ENCODE data around the gene CYP19A1.

Gene CYP19A1

DNA sequence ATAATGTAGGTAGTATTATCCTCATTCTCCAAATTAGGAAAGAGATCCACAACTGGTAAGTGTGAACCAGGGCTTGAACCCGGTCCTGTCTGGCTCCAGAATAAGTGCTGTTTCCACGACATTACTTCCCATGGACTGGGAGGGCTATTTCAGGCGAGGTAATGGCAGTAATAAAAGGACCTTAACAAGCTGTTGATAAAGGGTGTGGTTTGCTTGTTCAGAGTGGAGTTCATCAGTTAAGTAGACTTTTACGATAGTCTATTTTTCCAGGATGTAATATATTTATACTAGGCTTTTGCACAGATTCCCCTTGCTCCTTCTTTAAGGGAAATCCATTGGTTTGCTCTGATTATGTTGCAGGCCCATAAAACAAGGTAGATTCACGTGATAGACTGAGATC is 155.3 kb downstream of the CYP19A1 start:
- TF ChIP-seq SIN3A (IDR thresholded peaks at IDR 0.05; ENCODE audit: borderline replicate concordance, insufficient read depth, low read length) (no peak), POLR2AphosphoS5 (IDR thresholded peaks at IDR 0.05; ENCODE audit: low read depth, low read length) (no peak), FOXP2 (optimal IDR thresholded peaks at IDR 0.05; ENCODE audit: borderline replicate concordance, extremely low read depth, extremely low read length, insufficient read depth) (no peak), TAF1 (IDR thresholded peaks at IDR 0.05; ENCODE audit: borderline replicate concordance, insufficient read depth, low read length) (no peak)
- TF ChIP-seq, protein P1, sequence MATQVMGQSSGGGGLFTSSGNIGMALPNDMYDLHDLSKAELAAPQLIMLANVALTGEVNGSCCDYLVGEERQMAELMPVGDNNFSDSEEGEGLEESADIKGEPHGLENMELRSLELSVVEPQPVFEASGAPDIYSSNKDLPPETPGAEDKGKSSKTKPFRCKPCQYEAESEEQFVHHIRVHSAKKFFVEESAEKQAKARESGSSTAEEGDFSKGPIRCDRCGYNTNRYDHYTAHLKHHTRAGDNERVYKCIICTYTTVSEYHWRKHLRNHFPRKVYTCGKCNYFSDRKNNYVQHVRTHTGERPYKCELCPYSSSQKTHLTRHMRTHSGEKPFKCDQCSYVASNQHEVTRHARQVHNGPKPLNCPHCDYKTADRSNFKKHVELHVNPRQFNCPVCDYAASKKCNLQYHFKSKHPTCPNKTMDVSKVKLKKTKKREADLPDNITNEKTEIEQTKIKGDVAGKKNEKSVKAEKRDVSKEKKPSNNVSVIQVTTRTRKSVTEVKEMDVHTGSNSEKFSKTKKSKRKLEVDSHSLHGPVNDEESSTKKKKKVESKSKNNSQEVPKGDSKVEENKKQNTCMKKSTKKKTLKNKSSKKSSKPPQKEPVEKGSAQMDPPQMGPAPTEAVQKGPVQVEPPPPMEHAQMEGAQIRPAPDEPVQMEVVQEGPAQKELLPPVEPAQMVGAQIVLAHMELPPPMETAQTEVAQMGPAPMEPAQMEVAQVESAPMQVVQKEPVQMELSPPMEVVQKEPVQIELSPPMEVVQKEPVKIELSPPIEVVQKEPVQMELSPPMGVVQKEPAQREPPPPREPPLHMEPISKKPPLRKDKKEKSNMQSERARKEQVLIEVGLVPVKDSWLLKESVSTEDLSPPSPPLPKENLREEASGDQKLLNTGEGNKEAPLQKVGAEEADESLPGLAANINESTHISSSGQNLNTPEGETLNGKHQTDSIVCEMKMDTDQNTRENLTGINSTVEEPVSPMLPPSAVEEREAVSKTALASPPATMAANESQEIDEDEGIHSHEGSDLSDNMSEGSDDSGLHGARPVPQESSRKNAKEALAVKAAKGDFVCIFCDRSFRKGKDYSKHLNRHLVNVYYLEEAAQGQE (IDR thresholded peaks at IDR 0.05; ENCODE audit: insufficient read depth in 1 of 2, low read depth in 2 of 2, low read length in 2 of 2), result no peak

GRCh38 chr15:51181905-51182304 is 156.5 kb downstream of the CYP19A1 start:
- TF ChIP-seq TAF1 (IDR thresholded peaks at IDR 0.05; ENCODE audit: borderline replicate concordance, insufficient read depth, low read length), result no peak
- TF ChIP-seq, protein P1 (IDR thresholded peaks at IDR 0.05; ENCODE audit: insufficient read depth in 1 of 2, low read depth in 2 of 2, low read length in 2 of 2), result no peak
- TF ChIP-seq POLR2AphosphoS5 (IDR thresholded peaks at IDR 0.05; ENCODE audit: low read depth, low read length), result no peak
- TF ChIP-seq SIN3A (IDR thresholded peaks at IDR 0.05; ENCODE audit: borderline replicate concordance, insufficient read depth, low read length), result no peak
- TF ChIP-seq FOXP2 (optimal IDR thresholded peaks at IDR 0.05; ENCODE audit: borderline replicate concordance, extremely low read depth, extremely low read length, insufficient read depth), result no peak

DNA sequence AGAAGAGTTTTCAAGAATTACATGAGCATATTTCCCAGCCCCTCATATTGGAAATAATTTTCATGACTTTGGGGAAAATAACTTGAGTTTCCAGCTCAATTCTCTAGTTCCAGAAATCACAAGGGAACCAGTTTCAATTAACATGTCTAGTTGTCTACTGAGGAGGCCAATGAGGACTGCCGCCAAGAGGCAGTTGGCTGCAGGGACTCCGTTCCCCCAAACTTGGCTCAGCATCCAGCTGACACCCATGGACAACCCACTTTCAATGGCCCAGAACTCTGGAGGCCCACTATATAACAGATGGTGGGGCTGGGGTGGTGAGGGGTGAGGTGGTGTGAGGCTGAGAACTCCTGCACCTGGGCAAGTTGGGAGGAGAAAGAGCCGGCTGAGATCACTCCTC is 157.2 kb downstream of the CYP19A1 start:
- TF ChIP-seq, protein P1 (IDR thresholded peaks at IDR 0.05; ENCODE audit: insufficient read depth in 1 of 2, low read depth in 2 of 2, low read length in 2 of 2), result no peak
- no peak for TF ChIP-seq POLR2AphosphoS5 (IDR thresholded peaks at IDR 0.05; ENCODE audit: low read depth, low read length)
- TF ChIP-seq FOXP2 (optimal IDR thresholded peaks at IDR 0.05; ENCODE audit: borderline replicate concordance, extremely low read depth, extremely low read length, insufficient read depth), result no peak
- TF ChIP-seq TAF1 (IDR thresholded peaks at IDR 0.05; ENCODE audit: borderline replicate concordance, insufficient read depth, low read length), result no peak
- no peak for TF ChIP-seq SIN3A (IDR thresholded peaks at IDR 0.05; ENCODE audit: borderline replicate concordance, insufficient read depth, low read length)

- TF ChIP-seq TAF1 (IDR thresholded peaks at IDR 0.05; ENCODE audit: borderline replicate concordance, insufficient read depth, low read length) (no peak), FOXP2 (optimal IDR thresholded peaks at IDR 0.05; ENCODE audit: borderline replicate concordance, extremely low read depth, extremely low read length, insufficient read depth) (no peak), SIN3A (IDR thresholded peaks at IDR 0.05; ENCODE audit: borderline replicate concordance, insufficient read depth, low read length) (no peak), POLR2AphosphoS5 (IDR thresholded peaks at IDR 0.05; ENCODE audit: low read depth, low read length) (no peak)
- TF ChIP-seq, protein P1 (IDR thresholded peaks at IDR 0.05; ENCODE audit: insufficient read depth in 1 of 2, low read depth in 2 of 2, low read length in 2 of 2), result no peak
These were observed 157.9 kb downstream of the CYP19A1 start for GRCh38 chr15:51180534-51180933.

GRCh38 chr15:51180011-51180410 is 158.4 kb downstream of the CYP19A1 start:
- TF ChIP-seq, protein P1 (IDR thresholded peaks at IDR 0.05; ENCODE audit: insufficient read depth in 1 of 2, low read depth in 2 of 2, low read length in 2 of 2), result no peak

Measured in PFSK-1 (cell line).